ENCODE measurements around the gene SRGAP1.
"Not testable (repeated sequence)": the region's sequence is repeated elsewhere in the genome, so short reads cannot be mapped to it uniquely, and the experiment has no call there.

Gene SRGAP1

GRCh38 chr12:64139021-64139420 lies 294.5 kb downstream of the SRGAP1 start:
- DNase-seq, result no peak

- DNase-seq, result no peak
Measured at GRCh38 chr12:64142382-64142781, 297.9 kb downstream of the SRGAP1 start.

- no peak for DNase-seq
Measured at GRCh38 chr12:64142784-64143183, 298.3 kb downstream of the SRGAP1 start.

GRCh38 chr12:64145226-64145625 lies 300.7 kb downstream of the SRGAP1 start:
- no peak for DNase-seq

- DNase-seq, result no peak
Measured at GRCh38 chr12:64147011-64147631, 302.6 kb downstream of the SRGAP1 start.

- DNase-seq, result no peak
Measured at GRCh38 chr12:64147875-64148274, 303.4 kb downstream of the SRGAP1 start.

GRCh38 chr12:64154677-64155076 lies 310.2 kb downstream of the SRGAP1 start:
- DNase-seq, result no peak

- DNase-seq, result no peak
Measured at GRCh38 chr12:64157110-64157509, 312.6 kb downstream of the SRGAP1 start.

- no peak for DNase-seq
Measured at GRCh38 chr12:64160021-64160710, 315.7 kb downstream of the SRGAP1 start.

- no peak for DNase-seq
Measured at GRCh38 chr12:64160711-64161060, 316.2 kb downstream of the SRGAP1 start.

- DNase-seq, result not testable (repeated sequence)
Measured at GRCh38 chr12:64166606-64167005, 322.1 kb downstream of the SRGAP1 start.

- DNase-seq, result not testable (repeated sequence)
Measured at GRCh38 chr12:64167041-64167440, 322.5 kb downstream of the SRGAP1 start.

GRCh38 chr12:64170024-64170423 lies 325.5 kb downstream of the SRGAP1 start:
- DNase-seq, result no peak

- no peak for DNase-seq
Measured at GRCh38 chr12:64170730-64171129, 326.2 kb downstream of the SRGAP1 start.

GRCh38 chr12:64171715-64172114 lies 327.2 kb downstream of the SRGAP1 start:
- no peak for DNase-seq

GRCh38 chr12:64172143-64172970 lies 327.9 kb downstream of the SRGAP1 start:
- no peak for DNase-seq

- no peak for DNase-seq
Measured at GRCh38 chr12:64173456-64173855, 329.0 kb downstream of the SRGAP1 start.

GRCh38 chr12:64175254-64175945 lies 330.9 kb downstream of the SRGAP1 start:
- DNase-seq, result no peak

- no peak for DNase-seq
Measured at GRCh38 chr12:64177001-64177400, 332.5 kb downstream of the SRGAP1 start.

GRCh38 chr12:64178122-64178521 lies 333.6 kb downstream of the SRGAP1 start:
- no peak for DNase-seq

- DNase-seq, result no peak
Measured at GRCh38 chr12:64180951-64181350, 336.5 kb downstream of the SRGAP1 start.

GRCh38 chr12:64181430-64182291 lies 337.2 kb downstream of the SRGAP1 start:
- no peak for DNase-seq

Measured in NCI-H1048 (cell line).